Activated naive CD8-positive, alpha-beta T cell (primary cell): Measurements from ENCODE around the gene CPSF7.
"Not testable (repeated sequence)": the region's sequence is repeated elsewhere in the genome, so short reads cannot be mapped to it uniquely, and the experiment has no call there.

Experiments used
- H3K27ac Mint-ChIP-seq: one replicate; pipeline ENCODE4 v1.8.0; 2021; ENCODE audit warnings: mixed read lengths
- H3K27me3 Mint-ChIP-seq: one replicate; pipeline ENCODE4 v1.8.0; 2021; ENCODE audit warnings: mixed read lengths
- H3K36me3 Mint-ChIP-seq: one replicate; pipeline ENCODE4 v1.8.0; 2021; ENCODE audit warnings: mixed read lengths
- H3K4me1 Mint-ChIP-seq: one replicate; pipeline ENCODE4 v1.8.0; 2021; ENCODE audit warnings: low read depth, mixed read lengths
- H3K4me3 Mint-ChIP-seq: one replicate; pipeline ENCODE4 v1.8.0; 2021; ENCODE audit warnings: mild to moderate bottlenecking, mixed read lengths
- H3K9me3 Mint-ChIP-seq: one replicate; pipeline ENCODE4 v1.8.0; 2021; ENCODE audit warnings: low read depth, mixed read lengths

Gene CPSF7

DNA sequence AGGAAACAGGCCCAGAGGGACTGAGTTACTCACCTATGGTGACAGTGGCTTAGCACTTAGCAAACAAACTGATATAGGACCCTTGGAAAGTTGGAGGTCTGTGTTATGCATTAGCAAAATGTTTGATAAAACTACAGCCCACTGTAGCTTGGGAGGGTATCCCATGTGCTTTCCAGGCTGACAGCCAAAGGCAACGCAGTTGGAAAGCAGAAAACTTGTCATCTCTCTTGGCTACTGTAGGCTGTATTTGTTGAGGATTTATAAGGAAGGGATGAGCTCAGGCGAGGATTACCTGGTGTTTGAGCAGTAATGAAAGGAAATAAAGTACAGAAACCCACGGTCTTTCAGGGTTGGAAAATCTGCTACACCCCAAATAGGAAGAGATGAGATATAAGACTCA lies 23.9 kb upstream of the CPSF7 start:
- H3K27ac Mint-ChIP-seq: no peak overlapping the region
- H3K4me1 Mint-ChIP-seq: peaks cover 4% of the 10 kb centered on the region
- no peak overlapping the region for H3K4me3 Mint-ChIP-seq
- H3K36me3 Mint-ChIP-seq: peaks cover 14% of the 10 kb centered on the region
- no peaks in the 10 kb centered on the region for H3K27me3 Mint-ChIP-seq
- no peaks in the 10 kb centered on the region for H3K9me3 Mint-ChIP-seq

DNA sequence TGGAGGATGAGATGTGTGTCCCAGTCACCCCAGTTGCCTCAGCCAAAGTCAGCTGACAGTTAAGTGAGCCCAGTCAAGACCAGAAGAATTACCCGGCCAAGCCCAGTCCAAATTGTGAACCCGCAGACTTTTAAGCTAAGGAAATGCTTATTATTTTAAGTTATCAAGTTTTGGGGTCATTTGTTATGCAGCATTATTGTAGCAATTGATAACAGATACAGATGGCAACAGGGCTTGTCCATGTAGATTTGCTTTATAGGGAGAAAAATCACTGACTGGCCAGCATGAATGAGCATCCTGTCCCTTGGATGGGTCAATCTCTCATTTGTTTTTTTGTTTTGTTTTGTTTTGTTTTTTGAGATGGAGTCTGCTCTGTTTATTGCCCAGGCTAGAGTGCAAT lies 23.1 kb upstream of the CPSF7 start:
- peaks cover 4% of the 10 kb centered on the region for H3K4me1 Mint-ChIP-seq
- H3K27ac Mint-ChIP-seq: no peak overlapping the region
- no peak overlapping the region for H3K4me3 Mint-ChIP-seq
- no peaks in the 10 kb centered on the region for H3K9me3 Mint-ChIP-seq
- H3K36me3 Mint-ChIP-seq: peaks cover 14% of the 10 kb centered on the region
- H3K27me3 Mint-ChIP-seq: no peaks in the 10 kb centered on the region

GRCh38 chr11:61448552-61448927 lies 18.8 kb upstream of the CPSF7 start:
- H3K27me3 Mint-ChIP-seq: no peaks in the 10 kb centered on the region
- H3K9me3 Mint-ChIP-seq: no peaks in the 10 kb centered on the region
- peaks cover 4% of the 10 kb centered on the region for H3K36me3 Mint-ChIP-seq
- peaks cover 15% of the 10 kb centered on the region for H3K4me1 Mint-ChIP-seq
- H3K27ac Mint-ChIP-seq: no peak overlapping the region
- H3K4me3 Mint-ChIP-seq: no peak overlapping the region

GRCh38 chr11:61447601-61448551 lies 18.1 kb upstream of the CPSF7 start:
- Mint-ChIP-seq H3K27ac (peak overlapping the region; percentile 54), H3K27me3 (no peaks in the 10 kb centered on the region), H3K4me1 (peaks cover 20% of the 10 kb centered on the region), H3K4me3 (no peak overlapping the region), H3K9me3 (no peaks in the 10 kb centered on the region), H3K36me3 (peaks cover 10% of the 10 kb centered on the region)

DNA sequence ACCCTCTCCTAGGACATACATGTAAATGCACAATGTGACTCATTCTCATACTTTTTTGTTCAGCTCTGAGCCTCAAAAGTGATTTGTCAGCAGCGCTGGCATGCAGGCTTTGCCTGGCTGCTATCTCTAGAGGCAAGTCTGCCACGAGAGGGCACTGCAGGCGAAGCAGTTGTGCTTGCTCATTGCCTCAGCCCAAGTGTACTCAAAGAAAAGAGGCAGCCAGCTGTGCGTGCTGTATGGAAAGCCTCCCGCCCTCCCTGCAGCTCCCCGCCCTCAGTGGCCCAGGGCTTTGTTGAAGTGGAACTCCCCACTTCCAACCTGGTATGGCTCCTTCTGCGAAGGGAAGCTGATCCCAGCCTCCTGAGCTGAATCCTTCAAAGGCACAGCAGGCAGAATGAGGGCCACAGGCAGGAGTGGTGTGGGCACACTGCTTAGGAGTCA lies 16.5 kb upstream of the CPSF7 start:
- Mint-ChIP-seq H3K36me3 (peaks cover 10% of the 10 kb centered on the region), H3K4me1 (peaks cover 22% of the 10 kb centered on the region), H3K27me3 (no peaks in the 10 kb centered on the region), H3K9me3 (no peaks in the 10 kb centered on the region), H3K4me3 (no peak overlapping the region), H3K27ac (peak overlapping the region; percentile 51)

DNA sequence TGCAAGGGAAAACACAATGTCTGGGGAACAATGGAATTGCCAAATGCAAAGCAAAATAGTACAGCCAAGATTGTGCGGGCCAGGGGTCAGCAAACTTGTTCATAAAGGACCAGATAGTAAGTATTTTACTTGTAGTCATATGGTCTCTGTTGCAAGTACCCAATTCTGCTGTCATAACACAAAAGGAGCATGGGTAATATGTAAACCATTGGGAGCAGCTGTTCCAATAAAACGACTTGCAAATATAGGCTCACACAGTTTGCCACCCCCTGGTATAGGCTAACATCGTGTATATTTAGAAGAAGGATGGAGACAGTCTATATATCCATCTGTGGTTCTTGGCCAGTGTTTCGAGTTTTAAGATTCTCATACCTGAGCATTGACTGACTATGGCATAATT lies 15.7 kb upstream of the CPSF7 start:
- no peak overlapping the region for H3K4me3 Mint-ChIP-seq
- peaks cover 10% of the 10 kb centered on the region for H3K36me3 Mint-ChIP-seq
- no peaks in the 10 kb centered on the region for H3K27me3 Mint-ChIP-seq
- H3K9me3 Mint-ChIP-seq: no peaks in the 10 kb centered on the region
- peaks cover 22% of the 10 kb centered on the region for H3K4me1 Mint-ChIP-seq
- H3K27ac Mint-ChIP-seq: peak overlapping the region; percentile 51

DNA sequence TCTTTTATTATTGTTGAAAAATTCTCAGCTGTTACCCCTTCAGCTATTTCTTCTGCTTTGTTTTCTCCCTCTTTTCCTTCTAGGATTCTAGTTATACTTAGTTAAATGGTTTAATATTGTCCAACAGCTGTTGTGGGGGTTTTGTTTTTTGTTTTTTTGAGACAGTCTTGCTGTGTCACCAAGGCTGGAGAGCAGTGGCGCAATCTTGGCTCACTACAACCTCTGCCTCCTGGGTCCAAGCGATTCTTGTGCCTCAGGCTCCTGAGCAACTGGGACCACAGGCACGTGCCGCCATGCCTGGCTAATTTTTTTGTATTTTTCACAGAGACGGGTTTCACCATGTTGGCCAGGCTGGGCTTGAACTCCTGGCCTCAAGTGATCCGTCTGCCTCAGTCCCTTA lies 12.8 kb upstream of the CPSF7 start:
- Mint-ChIP-seq H3K9me3 (no peaks in the 10 kb centered on the region), H3K36me3 (peaks cover 10% of the 10 kb centered on the region), H3K27me3 (no peaks in the 10 kb centered on the region), H3K4me3 (no peak overlapping the region), H3K27ac (peak overlapping the region; percentile 80), H3K4me1 (peaks cover 20% of the 10 kb centered on the region)

DNA sequence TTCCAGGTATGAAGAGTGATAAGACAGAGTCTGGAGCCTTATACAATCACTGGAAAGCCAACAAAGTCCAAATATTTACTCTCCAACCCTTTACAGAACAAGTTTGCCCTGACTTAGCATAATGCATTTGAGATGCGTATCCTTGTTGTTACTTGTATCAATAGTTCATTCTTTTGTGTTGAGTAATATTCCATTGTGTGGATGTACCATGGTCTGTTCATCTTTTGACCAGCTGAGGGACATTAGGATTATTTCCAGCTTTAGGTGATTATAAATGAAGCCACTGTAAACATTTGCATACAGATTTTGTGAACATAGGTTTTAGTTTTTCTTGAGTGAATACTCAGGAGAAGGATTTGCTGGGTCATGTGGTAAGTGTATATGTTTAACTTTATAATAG lies 9.8 kb upstream of the CPSF7 start:
- Mint-ChIP-seq H3K36me3 (peaks cover 13% of the 10 kb centered on the region), H3K27ac (no peak overlapping the region), H3K9me3 (no peaks in the 10 kb centered on the region), H3K4me1 (peaks cover 23% of the 10 kb centered on the region), H3K4me3 (no peak overlapping the region), H3K27me3 (no peaks in the 10 kb centered on the region)

DNA sequence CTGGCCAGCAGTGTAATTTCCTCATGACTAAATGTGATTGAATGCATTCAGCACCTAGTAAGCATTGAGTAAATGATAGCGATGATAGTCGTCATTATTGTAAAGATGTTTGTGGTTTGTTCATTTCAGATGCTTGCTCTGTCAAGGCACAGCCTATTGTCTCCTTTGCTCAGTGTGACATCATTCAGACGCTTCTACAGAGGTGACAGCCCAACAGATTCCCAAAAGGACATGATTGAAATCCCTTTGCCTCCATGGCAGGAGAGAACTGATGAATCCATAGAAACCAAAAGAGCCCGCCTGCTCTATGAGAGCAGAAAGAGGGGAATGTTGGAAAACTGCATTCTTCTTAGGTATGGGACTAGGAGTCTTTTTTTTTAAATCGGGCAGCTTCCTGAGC lies 7.7 kb upstream of the CPSF7 start:
- Mint-ChIP-seq H3K36me3 (peaks cover 7% of the 10 kb centered on the region), H3K9me3 (no peaks in the 10 kb centered on the region), H3K4me3 (no peak overlapping the region), H3K4me1 (peaks cover 34% of the 10 kb centered on the region), H3K27me3 (no peaks in the 10 kb centered on the region), H3K27ac (peak overlapping the region; percentile 34)

DNA sequence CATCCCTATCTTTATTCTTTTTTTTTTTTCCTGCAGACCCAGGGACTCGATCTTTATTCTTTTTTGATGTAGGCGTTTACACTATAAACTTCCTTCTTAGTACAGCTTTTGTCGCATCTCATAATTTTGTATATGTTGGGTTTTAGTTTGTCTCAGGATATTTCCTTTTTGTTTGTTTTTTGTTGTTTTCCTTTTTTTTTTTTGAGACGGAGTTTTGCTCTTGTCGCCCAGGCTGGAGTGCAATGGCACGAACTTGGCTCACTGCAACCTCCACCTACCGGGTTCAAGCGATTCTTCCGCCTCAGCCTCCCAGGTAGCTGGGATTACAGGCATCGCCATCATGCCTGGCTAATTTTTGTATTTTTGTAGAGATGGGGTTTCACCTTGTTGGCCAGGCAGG lies 1.1 kb upstream of the CPSF7 start:
- peaks cover 62% of the 10 kb centered on the region for H3K4me1 Mint-ChIP-seq

GRCh38 chr11:61429346-61429690 lies 457 bp downstream of the CPSF7 start:
- H3K27me3 Mint-ChIP-seq: no peaks in the 10 kb centered on the region
- H3K4me3 Mint-ChIP-seq: peak overlapping the region; percentile 94
- peaks cover 64% of the 10 kb centered on the region for H3K4me1 Mint-ChIP-seq
- H3K36me3 Mint-ChIP-seq: peaks cover 16% of the 10 kb centered on the region
- no peaks in the 10 kb centered on the region for H3K9me3 Mint-ChIP-seq
- peak overlapping the region; percentile 98 for H3K27ac Mint-ChIP-seq

More for the DNA sequence above, 1.1 kb upstream of the CPSF7 start:
- H3K4me3 Mint-ChIP-seq: peak overlapping the region; percentile 94
- H3K36me3 Mint-ChIP-seq: peaks cover 14% of the 10 kb centered on the region
- not testable (repeated sequence) for H3K27me3 Mint-ChIP-seq, H3K9me3 Mint-ChIP-seq
- peak overlapping the region; percentile 98 for H3K27ac Mint-ChIP-seq

- Mint-ChIP-seq H3K27ac (peak overlapping the region; percentile 61), H3K4me3 (peak overlapping the region; percentile 61), H3K27me3 (no peaks in the 10 kb centered on the region), H3K36me3 (peaks cover 16% of the 10 kb centered on the region), H3K9me3 (no peaks in the 10 kb centered on the region), H3K4me1 (peaks cover 61% of the 10 kb centered on the region)
Observed at GRCh38 chr11:61425367-61426131, 4.2 kb downstream of the CPSF7 start.

DNA sequence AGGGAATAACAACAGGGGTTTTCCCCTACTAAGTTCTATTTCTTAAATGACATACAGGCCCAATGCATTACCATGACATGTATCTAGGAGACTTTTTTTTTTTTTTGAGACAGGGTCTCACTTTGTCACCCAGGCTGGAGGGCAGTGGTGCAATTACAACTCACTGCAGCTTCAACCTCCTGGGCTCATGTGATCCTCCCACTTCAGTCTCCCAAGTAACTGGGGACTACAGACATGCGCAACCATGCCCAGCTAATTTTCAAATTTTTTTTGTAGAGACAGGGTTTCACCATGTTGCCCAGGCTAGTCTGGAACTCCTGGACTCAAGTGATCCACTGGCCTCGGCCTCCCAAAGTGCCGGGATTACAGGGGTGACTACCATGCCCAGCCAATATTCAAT lies 7.5 kb downstream of the CPSF7 start:
- Mint-ChIP-seq H3K9me3 (no peaks in the 10 kb centered on the region), H3K4me3 (no peak overlapping the region), H3K36me3 (peaks cover 5% of the 10 kb centered on the region), H3K27me3 (no peaks in the 10 kb centered on the region), H3K27ac (no peak overlapping the region), H3K4me1 (peaks cover 66% of the 10 kb centered on the region)

DNA sequence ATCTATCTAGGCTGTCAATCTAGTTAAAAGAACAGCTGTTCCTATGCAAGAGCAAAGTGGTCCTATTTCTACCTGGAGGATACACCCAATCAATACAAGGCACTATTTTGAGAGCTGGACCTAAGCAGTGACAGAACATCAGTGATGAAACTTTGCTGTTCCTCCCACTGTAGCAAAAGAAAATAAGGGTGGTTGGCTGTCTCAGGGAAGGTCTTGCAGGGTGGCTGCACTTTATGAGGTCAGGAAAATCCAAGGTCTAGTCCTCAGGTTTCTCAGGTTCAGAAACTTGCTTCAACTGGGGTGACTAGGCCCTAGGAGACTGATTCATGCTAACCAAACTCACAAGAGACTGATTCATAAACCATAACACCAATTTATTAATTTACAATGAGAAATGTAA lies 11.6 kb downstream of the CPSF7 start:
- Mint-ChIP-seq H3K4me3 (no peak overlapping the region), H3K27ac (peak overlapping the region; percentile 66), H3K36me3 (peaks cover 6% of the 10 kb centered on the region), H3K27me3 (no peaks in the 10 kb centered on the region), H3K4me1 (peaks cover 51% of the 10 kb centered on the region), H3K9me3 (no peaks in the 10 kb centered on the region)

DNA sequence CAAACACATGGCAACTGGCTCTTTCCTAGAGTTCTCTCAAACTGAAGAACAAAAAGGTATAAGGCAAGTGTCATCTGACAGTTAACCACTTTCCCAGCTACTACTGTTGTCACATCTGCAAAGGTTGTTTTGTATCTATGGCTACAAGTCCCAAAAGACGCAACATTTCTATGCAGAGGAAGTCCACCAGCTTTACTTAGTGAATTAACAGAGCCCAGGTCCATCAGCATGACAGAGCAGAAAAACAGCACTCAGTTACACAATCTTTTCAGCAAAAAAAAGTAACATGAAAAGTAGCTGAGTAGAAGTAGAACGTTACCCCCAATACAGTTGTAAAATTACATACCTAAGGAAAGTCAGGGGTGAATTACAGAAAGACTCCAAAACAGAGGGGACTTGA lies 12.1 kb downstream of the CPSF7 start:
- peaks cover 6% of the 10 kb centered on the region for H3K36me3 Mint-ChIP-seq
- no peak overlapping the region for H3K4me3 Mint-ChIP-seq
- peaks cover 50% of the 10 kb centered on the region for H3K4me1 Mint-ChIP-seq
- peak overlapping the region; percentile 66 for H3K27ac Mint-ChIP-seq
- H3K27me3 Mint-ChIP-seq: no peaks in the 10 kb centered on the region
- no peaks in the 10 kb centered on the region for H3K9me3 Mint-ChIP-seq
